ENCODE measurements around the gene C1QL3. TPM values are rescaled to one million over a fixed set of nuclear protein-coding genes. Genes with fewer than 3 reads are reported as not detected.

C1QL3 gene
- total RNA-seq = 0.41 and 0.96 TPM in 2 replicates

DNA sequence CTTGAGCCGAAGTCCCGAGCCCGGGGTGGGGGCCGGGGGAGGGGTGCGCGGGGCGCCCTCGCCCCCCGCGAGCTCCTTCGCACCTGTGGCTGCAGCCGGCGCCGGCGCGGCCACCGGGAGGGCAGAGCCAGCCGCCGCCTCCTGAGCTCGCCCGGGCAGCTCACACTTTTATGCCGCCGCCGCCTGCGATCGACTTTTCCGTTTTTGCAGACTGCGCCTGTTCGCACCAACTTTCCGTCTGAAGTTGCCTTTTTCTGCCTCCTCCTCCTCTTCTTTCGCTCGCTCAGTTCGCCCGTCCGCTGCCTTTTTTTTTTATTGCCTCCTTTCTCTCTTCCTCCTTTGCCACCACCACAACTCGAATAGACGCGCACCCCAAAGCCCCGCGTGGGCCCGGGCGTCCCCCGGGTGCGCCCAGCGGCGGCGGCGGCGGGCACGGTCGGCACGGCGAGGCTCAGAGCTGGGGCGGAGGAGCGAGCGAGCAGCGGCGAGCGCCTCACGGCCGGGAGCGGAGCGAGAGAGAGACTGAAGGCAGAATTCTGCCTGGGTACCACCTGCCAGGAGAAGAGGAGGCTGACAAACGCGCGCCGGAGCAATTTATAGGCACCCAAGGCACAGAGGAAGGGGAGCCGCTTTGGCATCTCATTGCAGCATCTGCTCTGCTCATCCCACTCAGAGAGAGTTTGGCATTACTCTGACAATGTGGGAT is at the start of gene C1QL3:
Gene C1QL3, minus strand, starts transcription at position 569 of the 706 bp plus-strand sequence. CDS start 814 bp downstream, outside the sequence.
- no peak for DNase-seq (ENCODE audit: low read depth)
- no peaks in the 10 kb centered on the region for H3K36me3 ChIP-seq (ENCODE audit: control insufficient read depth, insufficient read depth, low read length)
- TF ChIP-seq, protein P1, sequence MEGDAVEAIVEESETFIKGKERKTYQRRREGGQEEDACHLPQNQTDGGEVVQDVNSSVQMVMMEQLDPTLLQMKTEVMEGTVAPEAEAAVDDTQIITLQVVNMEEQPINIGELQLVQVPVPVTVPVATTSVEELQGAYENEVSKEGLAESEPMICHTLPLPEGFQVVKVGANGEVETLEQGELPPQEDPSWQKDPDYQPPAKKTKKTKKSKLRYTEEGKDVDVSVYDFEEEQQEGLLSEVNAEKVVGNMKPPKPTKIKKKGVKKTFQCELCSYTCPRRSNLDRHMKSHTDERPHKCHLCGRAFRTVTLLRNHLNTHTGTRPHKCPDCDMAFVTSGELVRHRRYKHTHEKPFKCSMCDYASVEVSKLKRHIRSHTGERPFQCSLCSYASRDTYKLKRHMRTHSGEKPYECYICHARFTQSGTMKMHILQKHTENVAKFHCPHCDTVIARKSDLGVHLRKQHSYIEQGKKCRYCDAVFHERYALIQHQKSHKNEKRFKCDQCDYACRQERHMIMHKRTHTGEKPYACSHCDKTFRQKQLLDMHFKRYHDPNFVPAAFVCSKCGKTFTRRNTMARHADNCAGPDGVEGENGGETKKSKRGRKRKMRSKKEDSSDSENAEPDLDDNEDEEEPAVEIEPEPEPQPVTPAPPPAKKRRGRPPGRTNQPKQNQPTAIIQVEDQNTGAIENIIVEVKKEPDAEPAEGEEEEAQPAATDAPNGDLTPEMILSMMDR (IDR thresholded peaks at IDR 0.05; ENCODE audit: insufficient read depth, low read length, poor library complexity, severe bottlenecking) = no peak
- H3K4me3 ChIP-seq (ENCODE audit: low read depth, low read length) = peak within 1 kb of the TSS; percentile 43
- peaks cover 32% of the 10 kb centered on the region for H3K27me3 ChIP-seq (ENCODE audit: control insufficient read depth, insufficient read depth, low read length)

DNA sequence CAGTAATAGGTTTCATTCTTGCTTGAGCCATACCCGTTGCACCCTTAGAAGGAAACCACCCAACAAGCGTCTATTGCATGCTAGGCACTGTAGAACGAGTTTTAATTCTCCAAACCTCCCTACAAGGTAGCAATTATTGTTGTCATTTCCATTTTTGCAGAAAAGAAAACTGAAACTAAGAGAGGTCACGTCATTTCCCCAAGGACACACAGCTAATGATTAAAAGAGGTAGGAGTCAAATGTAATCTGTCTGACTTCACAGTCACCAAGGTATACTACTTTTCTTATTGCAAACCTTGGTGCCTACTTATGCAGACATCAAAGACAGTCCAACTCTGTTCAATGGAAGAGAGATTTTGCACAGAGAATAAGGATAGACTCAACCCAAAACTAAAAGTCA is 49.1 kb upstream of the C1QL3 start:
- Histone ChIP-seq H3K27me3 (ENCODE audit: control insufficient read depth, insufficient read depth, low read length) (no peaks in the 10 kb centered on the region), H3K4me3 (ENCODE audit: low read depth, low read length) (no peak overlapping the region), H3K36me3 (ENCODE audit: control insufficient read depth, insufficient read depth, low read length) (no peaks in the 10 kb centered on the region)
- DNase-seq (ENCODE audit: low read depth) = no peak
- TF ChIP-seq, protein P1 (IDR thresholded peaks at IDR 0.05; ENCODE audit: insufficient read depth, low read length, poor library complexity, severe bottlenecking) = no peak

DNA sequence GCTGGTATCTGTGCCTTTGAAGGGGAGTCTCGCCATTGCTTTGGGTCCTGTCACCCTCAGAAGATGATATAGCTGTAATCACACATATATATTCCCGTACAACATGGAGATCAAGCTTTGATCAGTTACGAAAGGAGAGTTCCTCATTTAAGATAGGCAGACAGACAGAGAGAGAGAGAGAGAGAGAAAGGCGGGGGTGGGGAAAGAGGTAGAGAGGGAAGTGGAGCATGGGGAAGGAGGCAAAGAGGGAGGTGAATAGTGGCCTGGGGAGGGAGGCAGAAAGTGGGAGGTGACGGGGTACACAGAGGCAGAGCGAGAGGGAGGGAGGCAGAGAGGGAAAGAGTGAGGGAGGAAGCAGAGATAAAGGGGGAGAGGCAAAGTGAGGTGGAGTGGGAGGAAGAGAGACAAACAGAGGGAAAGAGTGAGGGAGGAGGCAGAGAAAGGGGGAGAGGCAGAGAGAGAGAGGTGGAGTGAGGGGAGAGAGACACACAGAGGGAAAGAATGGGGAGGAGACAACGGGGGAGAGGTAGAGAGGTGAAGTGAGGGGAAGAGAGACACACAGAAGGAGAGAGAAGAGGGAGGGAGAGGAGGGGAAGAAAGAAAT is 44.6 kb upstream of the C1QL3 start:
- DNase-seq (ENCODE audit: low read depth) = no peak
- Histone ChIP-seq H3K4me3 (ENCODE audit: low read depth, low read length) (no peak overlapping the region), H3K27me3 (ENCODE audit: control insufficient read depth, insufficient read depth, low read length) (no peaks in the 10 kb centered on the region), H3K36me3 (ENCODE audit: control insufficient read depth, insufficient read depth, low read length) (no peaks in the 10 kb centered on the region)
- TF ChIP-seq, protein P1 (IDR thresholded peaks at IDR 0.05; ENCODE audit: insufficient read depth, low read length, poor library complexity, severe bottlenecking) = no peak

DNA sequence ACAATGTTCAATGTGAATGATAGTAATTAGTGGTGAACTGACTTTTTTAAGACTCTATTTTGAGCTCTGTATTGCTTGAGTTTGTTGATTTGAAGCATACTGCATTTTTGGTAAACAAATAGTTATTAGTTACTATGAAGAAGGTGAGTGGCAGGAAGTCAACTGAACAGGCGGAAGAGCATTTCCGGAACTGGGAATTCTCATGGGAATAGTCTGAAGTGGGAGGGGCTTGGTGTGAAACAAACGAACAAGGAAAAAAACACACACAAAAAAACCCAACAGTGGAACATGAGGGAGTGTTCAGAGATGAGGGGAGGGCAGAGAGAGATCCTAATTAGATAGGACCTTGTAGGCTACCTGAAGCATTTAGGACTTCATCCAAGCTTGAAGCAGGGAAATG is 43.9 kb upstream of the C1QL3 start:
- Histone ChIP-seq H3K27me3 (ENCODE audit: control insufficient read depth, insufficient read depth, low read length) (no peaks in the 10 kb centered on the region), H3K4me3 (ENCODE audit: low read depth, low read length) (no peak overlapping the region), H3K36me3 (ENCODE audit: control insufficient read depth, insufficient read depth, low read length) (no peaks in the 10 kb centered on the region)
- DNase-seq (ENCODE audit: low read depth) = no peak
- TF ChIP-seq, protein P1 (IDR thresholded peaks at IDR 0.05; ENCODE audit: insufficient read depth, low read length, poor library complexity, severe bottlenecking) = no peak

DNA sequence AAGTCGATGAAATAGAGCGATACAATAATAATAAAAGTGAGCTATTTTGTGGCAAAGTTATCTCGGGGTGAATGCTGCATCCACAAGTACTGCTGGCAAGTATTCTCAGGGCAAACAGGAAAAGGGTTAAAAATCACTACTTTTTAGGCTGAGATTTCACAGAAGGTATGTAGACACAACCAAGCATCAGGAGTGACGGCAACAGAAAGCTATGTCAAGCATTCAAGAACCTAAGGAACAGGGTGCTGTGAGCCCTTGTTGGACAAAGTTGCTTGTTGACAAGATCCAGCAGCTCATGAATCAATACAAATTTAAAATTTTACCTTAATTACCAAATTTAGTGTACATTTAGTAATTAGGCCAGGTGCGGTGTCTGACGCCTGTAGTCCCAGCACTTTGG is 41.2 kb upstream of the C1QL3 start:
- no peaks in the 10 kb centered on the region for H3K36me3 ChIP-seq (ENCODE audit: control insufficient read depth, insufficient read depth, low read length)
- DNase-seq (ENCODE audit: low read depth) = no peak
- TF ChIP-seq, protein P1 (IDR thresholded peaks at IDR 0.05; ENCODE audit: insufficient read depth, low read length, poor library complexity, severe bottlenecking) = no peak
- H3K27me3 ChIP-seq (ENCODE audit: control insufficient read depth, insufficient read depth, low read length) = no peaks in the 10 kb centered on the region
- H3K4me3 ChIP-seq (ENCODE audit: low read depth, low read length) = no peak overlapping the region
